HG03575 (cell line): ENCODE data around the gene FZD4.
"Not testable (repeated sequence)": the region's sequence is repeated elsewhere in the genome, so short reads cannot be mapped to it uniquely, and the experiment has no call there.

Source experiments
- ATAC-seq: cut with Tn5 transposase; IDR thresholded peaks from one replicate; pipeline ENCODE4 v1.9.1; 2021; ENCODE audit not compliant: unreplicated experiment, insufficient number of reproducible peaks, low FRiP score; ENCODE audit errors: extremely low read depth

Gene FZD4

DNA sequence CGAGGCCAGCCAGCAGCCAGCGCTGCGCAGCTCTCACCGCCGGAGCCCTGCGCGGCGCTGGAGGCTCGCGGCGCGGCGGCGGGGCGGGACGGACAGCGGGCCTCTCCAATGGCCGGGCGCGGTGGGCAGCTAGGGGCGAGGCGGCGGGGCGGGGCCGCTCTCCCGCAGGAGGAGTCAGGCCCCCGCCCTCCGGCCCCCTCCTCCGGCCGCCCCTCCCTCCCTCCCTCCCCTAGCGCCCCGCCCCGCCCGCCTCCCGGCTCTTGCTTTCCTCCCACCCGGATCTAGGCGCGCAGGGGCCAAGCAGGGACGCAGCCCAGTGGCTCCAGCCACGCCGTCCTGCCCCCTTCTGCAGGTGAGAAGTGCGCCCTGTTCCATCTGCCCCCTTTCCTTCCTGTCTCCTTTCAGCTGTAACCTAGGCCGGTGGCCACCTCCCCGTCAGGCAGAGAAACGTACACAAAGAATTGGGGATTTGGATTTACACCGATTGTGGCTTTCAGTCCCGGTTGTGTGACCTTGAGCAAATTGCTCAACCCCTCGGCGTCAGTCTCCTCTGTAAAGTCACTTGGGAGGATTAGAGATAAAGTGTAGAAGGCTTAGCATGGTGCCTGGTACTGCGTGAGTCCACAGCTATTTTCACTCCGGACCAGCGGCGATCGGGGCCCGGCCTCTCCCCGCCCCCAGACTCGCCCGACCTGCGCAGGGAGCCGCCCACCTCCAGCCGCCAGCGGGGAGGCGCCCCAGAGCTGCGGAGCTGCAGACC, at the start of gene FZD4:
FZD4 (minus strand) TSS at position 35 of the 760 bp plus-strand sequence. CDS start 310 bp downstream, outside the sequence.
- peak; percentile 62 for ATAC-seq

DNA sequence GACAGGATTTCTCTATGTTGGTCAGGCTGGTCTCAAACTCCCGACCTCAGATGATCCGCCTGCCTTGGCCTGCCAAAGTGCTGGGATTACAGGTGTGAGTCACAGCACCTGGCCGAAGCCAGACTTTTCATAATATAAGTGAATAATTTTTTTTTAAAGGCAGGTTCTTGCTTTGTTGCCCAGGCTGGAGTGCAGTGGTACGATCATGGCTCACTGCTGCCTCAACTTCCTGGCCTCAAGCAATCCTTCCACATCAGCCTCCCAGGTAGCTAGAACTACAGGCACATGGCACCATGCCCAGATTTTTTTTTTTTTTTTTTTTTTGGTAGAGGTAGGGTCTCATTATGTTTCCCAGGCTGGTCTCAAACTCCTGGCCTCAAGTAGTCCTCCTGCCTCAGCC, 49.1 kb upstream of the FZD4 start:
- ATAC-seq: not testable (repeated sequence)

DNA sequence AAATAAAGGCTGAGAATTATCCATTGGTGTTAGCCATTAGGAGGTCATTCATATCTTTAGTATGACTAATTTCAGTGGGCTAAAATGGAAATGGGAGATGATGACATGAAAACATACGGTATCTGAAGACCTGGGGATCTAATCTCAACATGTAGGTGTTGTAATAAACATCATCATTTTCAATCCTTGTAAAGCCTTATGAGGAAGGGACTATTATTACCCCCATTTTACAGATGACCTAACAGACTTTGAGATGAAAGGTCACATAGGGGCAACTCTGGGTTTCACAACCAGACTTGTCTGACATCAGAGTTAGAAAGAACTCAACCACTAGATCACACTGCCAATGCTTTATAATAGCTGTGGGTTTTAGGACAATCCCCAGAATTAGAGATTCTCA, 47.7 kb upstream of the FZD4 start:
- no peak for ATAC-seq

GRCh38 chr11:86999859-87000753, 44.9 kb upstream of the FZD4 start:
- ATAC-seq: no peak

DNA sequence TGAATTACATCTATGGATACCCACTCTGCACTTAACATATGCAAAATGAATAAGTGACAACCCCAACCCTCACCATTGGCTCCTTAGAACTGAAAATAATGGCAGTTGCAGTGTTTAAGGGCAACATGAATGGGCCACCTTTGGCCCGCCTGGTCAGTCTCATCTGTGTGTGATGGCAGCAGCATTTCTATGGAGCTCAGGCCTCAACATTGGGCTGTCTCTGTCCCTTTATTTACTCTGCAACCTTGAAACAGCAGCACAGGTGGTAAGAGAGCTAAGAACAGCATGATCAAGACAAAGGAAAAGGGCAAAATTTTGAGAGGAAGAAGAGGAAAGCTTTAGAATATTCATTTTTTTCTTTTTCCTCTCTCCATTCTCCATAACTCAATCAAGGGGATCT, 44.2 kb upstream of the FZD4 start:
- no peak for ATAC-seq

DNA sequence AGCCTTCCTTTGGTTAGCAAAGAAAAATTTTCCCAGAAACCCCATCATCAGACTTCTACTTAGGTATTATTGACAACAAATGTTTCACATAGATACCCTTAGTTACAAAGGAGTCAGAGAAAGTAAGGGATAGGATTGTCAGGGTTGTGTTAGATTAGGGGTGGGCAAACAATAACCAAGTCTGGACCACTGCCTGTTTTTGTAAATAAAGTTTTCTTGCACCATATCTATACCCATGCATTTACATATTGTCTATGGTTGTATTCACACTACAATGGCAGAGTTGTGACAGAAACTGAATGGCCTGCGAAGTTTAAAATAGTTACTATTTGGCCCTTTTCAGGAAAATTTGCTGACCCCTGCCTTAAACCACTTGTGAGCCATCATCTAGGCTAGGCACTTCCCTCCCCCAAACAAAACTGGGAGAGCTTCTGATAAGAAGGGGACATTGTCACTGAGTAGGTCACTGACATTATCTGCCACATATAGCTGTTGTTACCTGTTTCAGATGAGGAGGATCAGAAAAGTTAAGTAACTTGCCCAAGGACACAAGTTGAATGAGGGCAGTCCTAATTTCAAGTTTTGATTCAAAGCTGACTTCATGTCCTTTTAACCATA, 41.9 kb upstream of the FZD4 start:
- no peak for ATAC-seq

DNA sequence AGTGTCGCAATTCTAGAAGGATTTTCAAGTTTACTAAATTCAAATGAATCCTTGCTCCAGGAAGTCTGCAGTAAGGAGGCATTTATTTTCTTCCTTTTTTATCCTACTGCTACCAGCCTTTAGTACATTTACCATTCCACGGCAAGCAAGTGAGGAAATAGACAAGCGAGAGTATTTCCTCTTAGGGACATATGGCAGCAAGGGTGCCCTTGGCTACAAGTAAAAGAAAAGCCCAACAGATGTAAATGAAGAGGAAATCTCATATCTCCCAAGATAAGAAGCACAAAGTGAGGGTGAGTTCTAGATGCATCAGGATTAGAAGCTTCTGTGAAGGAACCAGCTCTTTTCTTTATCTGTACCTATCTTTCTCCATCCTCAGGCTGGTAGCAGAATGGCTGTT, 37.8 kb upstream of the FZD4 start:
- ATAC-seq: no peak

DNA sequence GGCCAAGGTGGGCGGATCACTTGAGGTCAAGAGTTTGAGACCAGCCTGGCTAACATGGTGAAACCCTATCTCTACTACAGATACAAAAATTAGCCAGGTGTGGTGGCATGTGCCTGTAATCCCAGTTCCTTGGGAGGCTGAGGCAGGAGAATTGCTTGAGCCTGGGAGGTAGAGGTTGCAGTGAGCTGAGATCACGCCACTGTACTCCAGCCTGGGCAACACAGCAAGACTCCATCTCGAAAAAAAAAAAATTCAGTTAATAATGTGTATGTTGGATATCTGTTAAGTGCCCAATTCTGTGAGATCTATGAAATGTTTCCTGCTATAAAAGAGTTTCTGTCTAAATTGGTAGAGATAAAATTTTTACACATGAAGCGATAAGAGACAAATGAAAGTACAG, 37.1 kb upstream of the FZD4 start:
- not testable (repeated sequence) for ATAC-seq

DNA sequence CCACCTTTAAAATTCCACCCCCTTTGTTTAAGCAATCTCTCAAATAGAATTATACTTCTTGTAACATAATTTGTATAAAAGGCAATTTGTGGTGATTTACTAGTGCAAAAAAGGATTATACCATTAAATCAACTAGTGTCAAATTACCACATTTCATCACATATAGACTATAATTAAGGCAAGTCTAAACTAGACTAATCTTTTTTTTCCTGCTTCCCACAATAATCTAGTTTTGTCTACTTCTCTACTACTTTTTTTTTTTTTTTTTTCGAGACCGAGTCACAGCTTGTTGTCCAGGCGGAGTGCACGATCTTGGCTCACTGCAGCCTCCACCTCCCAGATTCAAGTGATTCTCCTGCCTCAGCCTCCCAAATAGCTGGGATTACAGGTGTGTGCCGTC, 36.1 kb upstream of the FZD4 start:
- no peak for ATAC-seq

DNA sequence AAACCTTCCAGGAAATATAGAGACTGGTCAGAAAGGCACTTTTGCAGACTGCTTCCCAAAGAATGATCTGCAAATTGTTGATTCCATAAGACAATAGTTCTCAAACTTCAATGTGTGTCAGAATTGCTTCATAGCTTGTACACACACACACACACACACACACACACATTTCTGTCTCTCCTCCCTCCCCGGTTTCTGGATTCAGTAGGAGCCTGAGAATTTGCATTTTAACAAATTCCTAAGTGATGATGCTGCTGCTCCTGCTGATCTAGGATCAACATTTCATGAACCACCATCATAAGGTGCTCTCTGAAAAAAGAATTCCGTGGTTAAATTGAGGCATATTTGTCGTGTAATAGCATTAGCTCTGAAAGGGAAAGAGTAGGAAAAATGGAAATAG, 35.3 kb upstream of the FZD4 start:
- no peak for ATAC-seq

- ATAC-seq: no peak
Observed at GRCh38 chr11:86990031-86990430, 34.8 kb upstream of the FZD4 start.

GRCh38 chr11:86988351-86988881, 33.2 kb upstream of the FZD4 start:
- no peak for ATAC-seq

DNA sequence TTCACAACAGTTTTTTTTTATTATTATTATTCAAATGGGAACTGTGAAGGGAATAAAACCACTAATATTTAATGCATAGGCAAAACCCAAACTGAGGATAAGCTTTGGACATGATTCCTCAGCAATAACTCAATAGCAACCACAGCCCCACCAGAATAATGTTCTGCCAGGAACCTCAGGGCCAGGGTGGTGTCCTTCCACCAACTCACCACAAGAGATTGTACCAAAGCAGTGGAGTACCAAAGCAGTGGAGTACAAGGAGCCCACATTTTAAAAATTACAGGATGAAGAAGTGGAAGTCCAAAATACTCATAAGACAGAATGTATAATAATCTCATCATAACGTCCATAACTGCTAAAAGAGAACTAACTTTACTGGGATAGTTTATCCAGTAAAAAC, 32.5 kb upstream of the FZD4 start:
- no peak for ATAC-seq

- ATAC-seq: no peak
Observed at GRCh38 chr11:86984701-86985100, 29.5 kb upstream of the FZD4 start.

- ATAC-seq: no peak
Observed at GRCh38 chr11:86983021-86983488, 27.9 kb upstream of the FZD4 start.

- ATAC-seq: no peak
Observed at GRCh38 chr11:86981777-86982540, 26.8 kb upstream of the FZD4 start.

- no peak for ATAC-seq
Observed at GRCh38 chr11:86980086-86980796, 25.0 kb upstream of the FZD4 start.
